ENCODE data around the gene GRID1. TPM values are rescaled to one million over a fixed set of nuclear protein-coding genes. Genes with fewer than 3 reads are reported as not detected.

Gene GRID1
- total RNA-seq, 1 donor from 2014 or later = 0.75 TPM

DNA sequence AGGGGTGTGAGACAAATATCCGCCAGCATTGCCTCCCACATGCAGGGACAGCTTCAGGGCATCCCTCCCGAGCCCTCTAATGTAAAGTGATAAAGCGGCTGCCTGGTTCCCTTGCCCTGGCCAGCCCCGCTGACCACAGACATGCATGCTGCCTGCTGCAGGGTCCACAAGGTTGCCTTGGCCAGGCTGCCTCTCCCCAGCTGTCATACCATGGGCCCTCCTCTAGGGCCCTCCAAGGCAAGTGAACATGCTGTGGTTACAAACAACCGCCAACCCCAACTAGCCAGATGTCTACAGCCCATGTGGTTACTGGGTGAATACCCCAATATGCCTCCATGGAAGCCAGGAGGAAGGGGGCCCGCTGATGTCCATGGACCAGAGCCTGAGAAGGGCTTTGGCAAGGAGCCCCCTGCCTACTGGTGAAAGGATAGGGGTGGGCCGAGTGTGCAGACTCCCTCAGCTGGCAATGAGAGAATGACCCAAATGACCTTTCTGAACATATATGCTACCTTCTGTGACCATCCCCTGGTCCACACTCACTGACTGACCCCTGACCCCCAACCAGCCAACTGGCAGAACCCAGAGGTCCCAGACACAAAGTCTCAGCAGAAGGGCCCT lies 37.4 kb downstream of the GRID1 start:
- FAIRE-seq (no peak), DNase-seq (ENCODE audit: low read depth) (no peak)
- no peak overlapping the region for H3K4me3 Mint-ChIP-seq (ENCODE audit: unreplicated experiment)
- no peak overlapping the region for H3K27ac ChIP-seq (ENCODE audit: low read depth, low read length)
- no peak overlapping the region for H3K4me3 ChIP-seq (ENCODE audit: insufficient read depth, low read depth, low read length)
- TF ChIP-seq EZH2 (IDR thresholded peaks at IDR 0.05; ENCODE audit: insufficient read depth, low read length) = no peak
- TF ChIP-seq, protein P1, sequence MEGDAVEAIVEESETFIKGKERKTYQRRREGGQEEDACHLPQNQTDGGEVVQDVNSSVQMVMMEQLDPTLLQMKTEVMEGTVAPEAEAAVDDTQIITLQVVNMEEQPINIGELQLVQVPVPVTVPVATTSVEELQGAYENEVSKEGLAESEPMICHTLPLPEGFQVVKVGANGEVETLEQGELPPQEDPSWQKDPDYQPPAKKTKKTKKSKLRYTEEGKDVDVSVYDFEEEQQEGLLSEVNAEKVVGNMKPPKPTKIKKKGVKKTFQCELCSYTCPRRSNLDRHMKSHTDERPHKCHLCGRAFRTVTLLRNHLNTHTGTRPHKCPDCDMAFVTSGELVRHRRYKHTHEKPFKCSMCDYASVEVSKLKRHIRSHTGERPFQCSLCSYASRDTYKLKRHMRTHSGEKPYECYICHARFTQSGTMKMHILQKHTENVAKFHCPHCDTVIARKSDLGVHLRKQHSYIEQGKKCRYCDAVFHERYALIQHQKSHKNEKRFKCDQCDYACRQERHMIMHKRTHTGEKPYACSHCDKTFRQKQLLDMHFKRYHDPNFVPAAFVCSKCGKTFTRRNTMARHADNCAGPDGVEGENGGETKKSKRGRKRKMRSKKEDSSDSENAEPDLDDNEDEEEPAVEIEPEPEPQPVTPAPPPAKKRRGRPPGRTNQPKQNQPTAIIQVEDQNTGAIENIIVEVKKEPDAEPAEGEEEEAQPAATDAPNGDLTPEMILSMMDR (IDR thresholded peaks at IDR 0.05; ENCODE audit: insufficient read depth, low read depth, low read length) = no peak
- H3K4me1 Mint-ChIP-seq (ENCODE audit: low read depth, unreplicated experiment) = no peaks in the 10 kb centered on the region
- H3K27ac Mint-ChIP-seq (ENCODE audit: unreplicated experiment) = no peak overlapping the region
- H3K79me2 ChIP-seq (ENCODE audit: insufficient read depth, low read length) = no peaks in the 10 kb centered on the region
- no peaks in the 10 kb centered on the region for H3K9me3 ChIP-seq (ENCODE audit: insufficient read depth, low read depth, low read length)
- no peak overlapping the region for H2AFZ ChIP-seq (ENCODE audit: low read depth, low read length)
- no peaks in the 10 kb centered on the region for H3K4me1 ChIP-seq (ENCODE audit: insufficient read depth, low read length)
- H4K20me1 ChIP-seq (ENCODE audit: insufficient read depth, low read length) = no peaks in the 10 kb centered on the region
- H3K9ac ChIP-seq (ENCODE audit: low read length) = no peak overlapping the region
- H3K36me3 ChIP-seq (ENCODE audit: insufficient read depth, low read length) = no peaks in the 10 kb centered on the region
- H3K27me3 Mint-ChIP-seq (ENCODE audit: low read depth, unreplicated experiment) = peaks cover 25% of the 10 kb centered on the region
- H3K4me2 ChIP-seq (ENCODE audit: low read length) = no peak overlapping the region
- H3K9me3 Mint-ChIP-seq (ENCODE audit: unreplicated experiment) = no peaks in the 10 kb centered on the region
- H3K36me3 Mint-ChIP-seq (ENCODE audit: low read depth, unreplicated experiment) = no peaks in the 10 kb centered on the region
- H3K27me3 ChIP-seq (ENCODE audit: insufficient read depth, low read length) = no peaks in the 10 kb centered on the region

DNA sequence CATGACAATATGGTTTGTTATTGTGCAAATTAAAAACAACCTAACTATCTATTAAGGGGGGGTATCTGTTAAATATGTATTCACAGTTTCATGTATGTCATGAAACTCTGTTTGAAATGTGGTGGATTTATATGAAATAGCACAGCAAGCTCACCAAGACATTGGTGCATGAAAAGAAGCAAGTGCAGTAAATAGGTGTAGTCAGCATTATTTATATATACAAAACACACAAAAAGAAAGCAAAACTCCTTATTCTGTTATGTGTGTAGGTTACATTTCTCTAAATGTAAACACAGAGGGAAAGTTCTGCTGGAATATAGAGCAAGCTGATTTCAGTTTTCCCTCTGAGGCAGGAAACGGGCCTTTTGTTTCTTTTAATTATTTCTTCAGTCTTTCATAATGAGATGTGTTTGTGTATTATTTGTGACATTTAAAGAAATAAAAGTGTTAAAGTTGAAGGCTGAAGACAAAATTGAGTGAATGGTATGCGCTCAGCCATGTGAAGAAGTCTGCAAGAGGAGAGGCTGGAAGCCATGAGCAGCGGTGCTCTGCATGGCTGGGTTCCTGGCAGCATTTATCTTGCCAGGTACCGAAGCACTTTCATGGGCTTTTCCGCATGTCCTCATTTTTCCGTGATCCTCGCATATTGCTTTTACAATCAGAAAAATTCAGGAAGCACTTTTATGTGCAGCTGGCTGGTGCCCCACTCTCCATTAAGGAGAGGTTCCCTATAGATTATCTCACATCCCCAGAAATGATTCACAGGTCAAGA lies 38.5 kb downstream of the GRID1 start:
- no peak overlapping the region for H2AFZ ChIP-seq (ENCODE audit: low read depth, low read length)
- H3K4me3 ChIP-seq (ENCODE audit: insufficient read depth, low read depth, low read length) = no peak overlapping the region
- H3K36me3 Mint-ChIP-seq (ENCODE audit: low read depth, unreplicated experiment) = no peaks in the 10 kb centered on the region
- H3K36me3 ChIP-seq (ENCODE audit: insufficient read depth, low read length) = no peaks in the 10 kb centered on the region
- no peak overlapping the region for H3K4me2 ChIP-seq (ENCODE audit: low read length)
- H3K4me3 Mint-ChIP-seq (ENCODE audit: unreplicated experiment) = no peak overlapping the region
- H3K9me3 ChIP-seq (ENCODE audit: insufficient read depth, low read depth, low read length) = no peaks in the 10 kb centered on the region
- TF ChIP-seq, protein P1 (IDR thresholded peaks at IDR 0.05; ENCODE audit: insufficient read depth, low read depth, low read length) = no peak
- TF ChIP-seq EZH2 (IDR thresholded peaks at IDR 0.05; ENCODE audit: insufficient read depth, low read length) = no peak
- H3K4me1 ChIP-seq (ENCODE audit: insufficient read depth, low read length) = no peaks in the 10 kb centered on the region
- H3K9me3 Mint-ChIP-seq (ENCODE audit: unreplicated experiment) = peaks cover 3% of the 10 kb centered on the region
- H3K4me1 Mint-ChIP-seq (ENCODE audit: low read depth, unreplicated experiment) = no peaks in the 10 kb centered on the region
- no peaks in the 10 kb centered on the region for H3K79me2 ChIP-seq (ENCODE audit: insufficient read depth, low read length)
- H3K9ac ChIP-seq (ENCODE audit: low read length) = no peak overlapping the region
- peaks cover 19% of the 10 kb centered on the region for H3K27me3 Mint-ChIP-seq (ENCODE audit: low read depth, unreplicated experiment)
- no peaks in the 10 kb centered on the region for H4K20me1 ChIP-seq (ENCODE audit: insufficient read depth, low read length)
- DNase-seq (ENCODE audit: low read depth) = no peak
- FAIRE-seq = no peak
- H3K27ac Mint-ChIP-seq (ENCODE audit: unreplicated experiment) = no peak overlapping the region
- no peak overlapping the region for H3K27ac ChIP-seq (ENCODE audit: low read depth, low read length)
- no peaks in the 10 kb centered on the region for H3K27me3 ChIP-seq (ENCODE audit: insufficient read depth, low read length)

GRCh38 chr10:86325158-86325557 lies 41.4 kb downstream of the GRID1 start:
- TF ChIP-seq, protein P1 (IDR thresholded peaks at IDR 0.05; ENCODE audit: insufficient read depth, low read depth, low read length) = no peak
- TF ChIP-seq EZH2 (IDR thresholded peaks at IDR 0.05; ENCODE audit: insufficient read depth, low read length) = no peak

More at GRCh38 chr10:86325158-86325557, 41.4 kb downstream of the GRID1 start:
- Histone ChIP-seq H3K9ac (ENCODE audit: low read length) (no peak overlapping the region), H3K79me2 (ENCODE audit: insufficient read depth, low read length) (no peaks in the 10 kb centered on the region), H3K27ac (ENCODE audit: low read depth, low read length) (no peak overlapping the region), H3K27me3 (ENCODE audit: insufficient read depth, low read length) (no peaks in the 10 kb centered on the region), H2AFZ (ENCODE audit: low read depth, low read length) (no peak overlapping the region), H3K9me3 (ENCODE audit: insufficient read depth, low read depth, low read length) (no peaks in the 10 kb centered on the region), H3K36me3 (ENCODE audit: insufficient read depth, low read length) (no peaks in the 10 kb centered on the region), H3K4me3 (ENCODE audit: insufficient read depth, low read depth, low read length) (no peak overlapping the region), H3K4me1 (ENCODE audit: insufficient read depth, low read length) (no peaks in the 10 kb centered on the region), H4K20me1 (ENCODE audit: insufficient read depth, low read length) (no peaks in the 10 kb centered on the region), H3K4me2 (ENCODE audit: low read length) (no peak overlapping the region)
- no peak overlapping the region for H3K4me3 Mint-ChIP-seq (ENCODE audit: unreplicated experiment)
- H3K9me3 Mint-ChIP-seq (ENCODE audit: unreplicated experiment) = peaks cover 3% of the 10 kb centered on the region
- no peak overlapping the region for H3K27ac Mint-ChIP-seq (ENCODE audit: unreplicated experiment)
- no peaks in the 10 kb centered on the region for H3K36me3 Mint-ChIP-seq (ENCODE audit: low read depth, unreplicated experiment)
- DNase-seq (ENCODE audit: low read depth) (no peak), FAIRE-seq (no peak)
- peaks cover 7% of the 10 kb centered on the region for H3K27me3 Mint-ChIP-seq (ENCODE audit: low read depth, unreplicated experiment)
- H3K4me1 Mint-ChIP-seq (ENCODE audit: low read depth, unreplicated experiment) = no peaks in the 10 kb centered on the region
